K562 (cell line): ENCODE measurements around the gene NLK. TPM values are rescaled to one million over a fixed set of nuclear protein-coding genes. Genes with fewer than 3 reads are reported as not detected.
A peak's percentile ranks its signal among the peaks of the same experiment; 100 is the strongest.

Source experiments
- ARNT ChIP-seq, 2 experiments: fragments of 450-650 bp; IDR thresholded peaks; 2 replicates each; pipeline ENCODE4 v1.6.1; 2016; ENCODE audit warnings: mild to moderate bottlenecking in 1 of 2
- ATF4 ChIP-seq: fragments of 450-650 bp; formaldehyde crosslinking; IDR thresholded peaks from 2 replicates; pipeline ENCODE4 v1.4.0; 2022; ENCODE audit warnings: mild to moderate bottlenecking, moderate library complexity
- BACH1 ChIP-seq: fragments of 200-800 bp; sonication (Bioruptor generic); IDR thresholded peaks from 2 replicates; pipeline ENCODE4 v1.6.1; 2016; ENCODE audit warnings: missing genetic modification characterization, missing compliant biosample characterization
- CCAR2 ChIP-seq: fragments of 200-400 bp; formaldehyde crosslinking; IDR thresholded peaks from 2 replicates; pipeline ENCODE4 v1.6.1; 2017; ENCODE audit warnings: mild to moderate bottlenecking, low read depth, low read length
- CGGBP1 ChIP-seq: fragments of 250-450 bp; sonication (Bioruptor Pico); IDR thresholded peaks from 2 replicates; pipeline ENCODE4 v1.9.0; 2021; ENCODE audit warnings: mild to moderate bottlenecking
- DNMT1 ChIP-seq: fragments of 450-650 bp; IDR thresholded peaks from 2 replicates; pipeline ENCODE4 v1.6.1; 2016; ENCODE audit warnings: antibody characterized with exemption, mild to moderate bottlenecking
- E2F4 ChIP-seq: sonication (generic); formaldehyde crosslinking; IDR thresholded peaks from 2 replicates; pipeline ENCODE4 v1.8.0; 2022; ENCODE audit warnings: mild to moderate bottlenecking, low read depth, missing genetic modification reagents
- FOXJ3 ChIP-seq: sonication (generic); formaldehyde crosslinking; IDR thresholded peaks from 2 replicates; pipeline ENCODE4 v1.4.0; 2020; ENCODE audit warnings: mild to moderate bottlenecking, missing genetic modification reagents
- FOXP1 ChIP-seq: sonication (generic); formaldehyde crosslinking; IDR thresholded peaks from 2 replicates; pipeline ENCODE4 v1.8.0; 2022; ENCODE audit warnings: mild to moderate bottlenecking, missing genetic modification reagents
- JUNB ChIP-seq: fragments of 450-650 bp; formaldehyde crosslinking; conservative IDR thresholded peaks from 2 replicates; pipeline ENCODE4 v1.4.0; 2020; ENCODE audit warnings: mild to moderate bottlenecking
- PHB2 ChIP-seq: fragments of 450-650 bp; IDR thresholded peaks from 2 replicates; pipeline ENCODE4 v1.6.1; 2017; ENCODE audit warnings: low read depth
- SIX5 ChIP-seq, 2 experiments: IDR thresholded peaks; 2 replicates each; pipeline ENCODE4 v1.6.1; 2011; ENCODE audit warnings: low read length in 2 of 2, borderline replicate concordance in 1 of 2, low read depth in 1 of 2, mild to moderate bottlenecking in 1 of 2, moderate library complexity in 1 of 2; ENCODE audit not compliant: insufficient read depth in 1 of 2
- SMARCA5 ChIP-seq: fragments of 450-650 bp; IDR thresholded peaks from 2 replicates; pipeline ENCODE4 v1.6.1; 2016
- TRIM28 ChIP-seq: fragments of 450-650 bp; IDR thresholded peaks from 2 replicates; pipeline ENCODE4 v1.6.1; 2017
- ZBTB7A ChIP-seq: IDR thresholded peaks from 2 replicates; pipeline ENCODE4 v1.6.1; 2011; ENCODE audit warnings: low read depth, mild to moderate bottlenecking, low read length, moderate library complexity, borderline replicate concordance; ENCODE audit not compliant: control insufficient read depth
- ZC3H8 ChIP-seq: fragments of 450-650 bp; IDR thresholded peaks from 2 replicates; pipeline ENCODE4 v1.6.1; 2017
- ZMIZ1 ChIP-seq, 2 experiments: fragments of 150-350 bp in 1 of 2; IDR thresholded peaks; 2 replicates each; pipeline ENCODE4 v1.6.1; 2012 to 2016; ENCODE audit warnings: low read depth in 2 of 2, low read length in 2 of 2, mild to moderate bottlenecking in 1 of 2, moderate library complexity in 1 of 2
- ZNF609 ChIP-seq: sonication (generic); formaldehyde crosslinking; IDR thresholded peaks from 2 replicates; pipeline ENCODE4 v1.8.1; 2023; ENCODE audit warnings: missing genetic modification reagents, mild to moderate bottlenecking, borderline replicate concordance
- ZNF644 ChIP-seq: fragments of 200-800 bp; sonication (Bioruptor generic); IDR thresholded peaks from 2 replicates; pipeline ENCODE4 v1.6.1; 2016; ENCODE audit warnings: low read depth, missing genetic modification characterization, missing compliant biosample characterization
- polyA plus RNA-seq, 8 experiments: library from polyadenylated mRNA; depleted of rRNA in 4 of 8; stranded (reverse) in 5 of 8; unstranded in 3 of 8; fragments of >200 nt; fragmentation: Nextera tagmentation in 2 of 8; fragmentation: Illumina TruSeq in 1 of 8; extraction: Ambion mirVana in 2 of 8; extraction: Trizol in 1 of 8; gene quantifications; 2 replicates each; pipeline versions ENCODE4 v1.2.1 to v1.2.3, GENCODE V29; 2011 to 2014; ENCODE audit warnings: inconsistent platforms in 1 of 8, missing spikeins in 1 of 8
- total RNA-seq, 7 experiments: library from RNA; depleted of rRNA in 6 of 7; stranded (reverse); fragments of >200 nt in 6 of 7; fragmentation: Illumina TruSeq in 2 of 7; extraction: Trizol in 2 of 7; gene quantifications; 2 replicates each; pipeline versions ENCODE4 v1.2.1 to v1.2.3, GENCODE V29; 2011 to 2021; ENCODE audit warnings: low replicate concordance in 1 of 7

NLK gene
- total and polyA plus RNA-seq, 9 of the 15 experiments (the other 6 are each of a cell fraction or from before 2014, with no cell fraction given), result 10.9 to 59.6 (median 26.7) TPM

- no peak for TF ChIP-seq ZC3H8
- peak in 1 of 2 experiments; percentile 40; a peak in 1 of 4 replicates for TF ChIP-seq ZMIZ1 (IDR thresholded peaks at IDR 0.05; ENCODE audit: low read depth in 2 of 2, low read length in 2 of 2)
- TF ChIP-seq FOXP1 (CRISPR knock-in tag), result no peak
- no peak for TF ChIP-seq CCAR2
- TF ChIP-seq BACH1, result no peak
- peak in 1 of 2 experiments; percentile 49; a peak in 1 of 4 replicates for TF ChIP-seq ARNT (IDR thresholded peaks at IDR 0.05)
- TF ChIP-seq FOXJ3, result no peak
- peak; percentile 36; the same call in 1 of the 2 replicates for TF ChIP-seq ATF4 (CRISPR knock-in tag)
- TF ChIP-seq ZBTB7A, result no peak
- no peak for TF ChIP-seq ZNF644
- no peak for TF ChIP-seq SMARCA5
- no peak for TF ChIP-seq ZNF609
- TF ChIP-seq PHB2, result no peak
- TF ChIP-seq TRIM28, result no peak
- TF ChIP-seq SIX5 (IDR thresholded peaks at IDR 0.05; ENCODE audit: borderline replicate concordance in 1 of 2, insufficient read depth in 1 of 2, low read depth in 1 of 2, low read length in 2 of 2), result no peak
- no peak for TF ChIP-seq CGGBP1 (CRISPR knock-in tag)
- no peak for TF ChIP-seq JUNB
- TF ChIP-seq E2F4 (CRISPR knock-in tag), result no peak
- no peak for TF ChIP-seq DNMT1
These were observed 147.2 kb downstream of the NLK start (continued) for GRCh38 chr17:28189667-28190066.
